Measurements from ENCODE around the gene S100A14.
A peak's percentile ranks its signal among the peaks of the same experiment; 100 is the strongest.

The S100A14 gene

GRCh38 chr1:153638261-153638660 lies 22.1 kb upstream of the S100A14 start:
- H3K27ac ChIP-seq (replicated peaks): no peak overlapping the region
- H3K4me3 ChIP-seq (replicated peaks; ENCODE audit: insufficient read depth, low read length): no peak overlapping the region
- TF ChIP-seq POLR2AphosphoS5 (IDR thresholded peaks at IDR 0.05; ENCODE audit: low read depth) (no peak), REST (IDR thresholded peaks at IDR 0.05; ENCODE audit: insufficient replicate concordance, low read depth) (no peak), SPI1 (IDR thresholded peaks at IDR 0.05; ENCODE audit: borderline replicate concordance, low read depth) (no peak), GABPA (IDR thresholded peaks at IDR 0.05; ENCODE audit: low read depth) (no peak)
- TF ChIP-seq, protein P1, sequence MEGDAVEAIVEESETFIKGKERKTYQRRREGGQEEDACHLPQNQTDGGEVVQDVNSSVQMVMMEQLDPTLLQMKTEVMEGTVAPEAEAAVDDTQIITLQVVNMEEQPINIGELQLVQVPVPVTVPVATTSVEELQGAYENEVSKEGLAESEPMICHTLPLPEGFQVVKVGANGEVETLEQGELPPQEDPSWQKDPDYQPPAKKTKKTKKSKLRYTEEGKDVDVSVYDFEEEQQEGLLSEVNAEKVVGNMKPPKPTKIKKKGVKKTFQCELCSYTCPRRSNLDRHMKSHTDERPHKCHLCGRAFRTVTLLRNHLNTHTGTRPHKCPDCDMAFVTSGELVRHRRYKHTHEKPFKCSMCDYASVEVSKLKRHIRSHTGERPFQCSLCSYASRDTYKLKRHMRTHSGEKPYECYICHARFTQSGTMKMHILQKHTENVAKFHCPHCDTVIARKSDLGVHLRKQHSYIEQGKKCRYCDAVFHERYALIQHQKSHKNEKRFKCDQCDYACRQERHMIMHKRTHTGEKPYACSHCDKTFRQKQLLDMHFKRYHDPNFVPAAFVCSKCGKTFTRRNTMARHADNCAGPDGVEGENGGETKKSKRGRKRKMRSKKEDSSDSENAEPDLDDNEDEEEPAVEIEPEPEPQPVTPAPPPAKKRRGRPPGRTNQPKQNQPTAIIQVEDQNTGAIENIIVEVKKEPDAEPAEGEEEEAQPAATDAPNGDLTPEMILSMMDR (IDR thresholded peaks at IDR 0.05; ENCODE audit: insufficient read depth, low read length): no peak
- no peaks in the 10 kb centered on the region for H3K27me3 ChIP-seq (ENCODE audit: insufficient read depth, poor library complexity, severe bottlenecking)
- DNase-seq (ENCODE audit: low read depth in 1 of 2, low spot score in 1 of 2): no peak

DNA sequence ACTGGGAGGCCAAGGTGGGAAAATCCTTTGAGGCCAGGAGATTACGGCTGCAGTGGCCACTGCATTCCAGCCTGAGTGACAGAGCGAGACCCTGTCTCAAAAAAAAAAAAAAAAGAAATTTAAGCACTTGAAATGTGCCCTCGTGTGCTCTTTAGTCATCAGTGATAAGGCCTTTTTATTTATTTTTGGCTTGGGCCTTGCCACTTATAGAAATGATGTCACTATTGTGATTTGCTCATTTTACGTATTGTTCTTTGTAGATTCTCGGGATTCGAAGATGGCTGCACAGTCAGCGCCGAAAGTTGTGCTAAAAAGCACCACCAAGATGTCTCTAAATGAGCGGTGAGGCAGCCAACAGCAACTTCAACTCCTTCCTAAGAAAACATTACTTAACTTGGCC lies 20.2 kb upstream of the S100A14 start:
- H3K4me3 ChIP-seq (replicated peaks; ENCODE audit: insufficient read depth, low read length): no peak overlapping the region
- no peak for DNase-seq (ENCODE audit: low read depth in 1 of 2, low spot score in 1 of 2)
- no peaks in the 10 kb centered on the region for H3K27me3 ChIP-seq (ENCODE audit: insufficient read depth, poor library complexity, severe bottlenecking)
- no peak overlapping the region for H3K27ac ChIP-seq (replicated peaks)
- TF ChIP-seq GABPA (IDR thresholded peaks at IDR 0.05; ENCODE audit: low read depth) (no peak), POLR2AphosphoS5 (IDR thresholded peaks at IDR 0.05; ENCODE audit: low read depth) (no peak), REST (IDR thresholded peaks at IDR 0.05; ENCODE audit: insufficient replicate concordance, low read depth) (no peak), SPI1 (IDR thresholded peaks at IDR 0.05; ENCODE audit: borderline replicate concordance, low read depth) (no peak)
- TF ChIP-seq, protein P1 (IDR thresholded peaks at IDR 0.05; ENCODE audit: insufficient read depth, low read length): no peak

DNA sequence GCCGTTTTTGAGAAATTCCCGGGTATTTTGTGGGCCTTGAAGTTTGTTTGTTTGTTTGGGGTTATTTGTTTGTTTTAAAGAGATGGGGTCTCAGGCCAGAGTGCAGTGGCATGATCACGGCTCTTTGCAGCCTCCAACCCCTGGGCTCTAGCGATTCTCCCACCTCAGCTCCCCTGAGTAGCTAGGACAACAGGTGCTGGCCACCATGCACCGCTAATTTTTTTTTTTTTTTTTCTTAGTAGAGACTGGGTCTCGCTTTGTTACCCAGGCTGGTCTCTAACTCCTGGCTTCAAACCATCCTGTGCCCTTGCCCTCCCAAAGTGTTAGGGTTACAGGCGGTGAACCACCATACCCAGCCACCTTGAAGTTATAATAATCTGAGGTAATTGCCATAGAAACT lies 19.7 kb upstream of the S100A14 start:
- H3K4me3 ChIP-seq (replicated peaks; ENCODE audit: insufficient read depth, low read length): peak overlapping the region; percentile 51; the same call in 1 of the 2 replicates
- no peak for DNase-seq (ENCODE audit: low read depth in 1 of 2, low spot score in 1 of 2)
- H3K27me3 ChIP-seq (ENCODE audit: insufficient read depth, poor library complexity, severe bottlenecking): no peaks in the 10 kb centered on the region
- no peak for TF ChIP-seq SPI1 (IDR thresholded peaks at IDR 0.05; ENCODE audit: borderline replicate concordance, low read depth)
- no peak for TF ChIP-seq GABPA (IDR thresholded peaks at IDR 0.05; ENCODE audit: low read depth)
- no peak for TF ChIP-seq POLR2AphosphoS5 (IDR thresholded peaks at IDR 0.05; ENCODE audit: low read depth)
- no peak for TF ChIP-seq REST (IDR thresholded peaks at IDR 0.05; ENCODE audit: insufficient replicate concordance, low read depth)
- TF ChIP-seq, protein P1 (IDR thresholded peaks at IDR 0.05; ENCODE audit: insufficient read depth, low read length): no peak
- no peak overlapping the region for H3K27ac ChIP-seq (replicated peaks)
